Ascending aorta (tissue), 2 donors: ENCODE measurements around the gene ZBTB7C. TPM values are rescaled to one million over a fixed set of nuclear protein-coding genes. Genes with fewer than 3 reads are reported as not detected.

ENCODE experiments used
- DNase-seq, 2 donors: peaks; one replicate each; pipeline ENCODE4 v3.0.0-alpha.2; 2019; ENCODE audit warnings: low spot score in 2 of 2
- H3K27ac ChIP-seq, 2 donors: fragments of 200-600 bp; sonication (generic); one replicate each; pipeline ENCODE4 v1.5.1; 2016 to 2017; ENCODE audit warnings: mild to moderate bottlenecking in 1 of 2
- H3K27me3 ChIP-seq: fragments of 200-600 bp; sonication (generic); one replicate; pipeline ENCODE4 v1.5.1; 2017
- H3K36me3 ChIP-seq, 2 donors: fragments of 200-600 bp; sonication (generic); one replicate each; pipeline ENCODE4 v1.5.1; 2016
- H3K4me1 ChIP-seq, 2 donors: fragments of 200-600 bp; sonication (generic); one replicate each; pipeline ENCODE4 v1.5.1; 2016 to 2017; ENCODE audit warnings: mild to moderate bottlenecking in 1 of 2
- H3K4me3 ChIP-seq, 2 donors: fragments of 200-600 bp; sonication (generic); one replicate each; pipeline ENCODE4 v1.5.1; 2016 to 2017; ENCODE audit warnings: mild to moderate bottlenecking in 1 of 2
- H3K9me3 ChIP-seq, 2 donors: fragments of 200-600 bp; sonication (generic); one replicate each; pipeline ENCODE4 v1.5.1; 2016
- CTCF ChIP-seq, 3 experiments: fragments of 200-600 bp in 2 of 3; fragments of 450-650 bp in 1 of 3; sonication (generic) in 2 of 3; IDR thresholded peaks; one replicate each; pipeline ENCODE4 v1.5.1; 2016 to 2019; ENCODE audit warnings: antibody characterized with exemption in 3 of 3, mild to moderate bottlenecking in 1 of 3, moderate library complexity in 1 of 3
- intact Hi-C: fragments of 100-400 bp; cut with DNase I; formaldehyde crosslinking; loops from one replicate; pipeline ENCODE4 v1.15.1; 2023
- total RNA-seq: library from RNA; depleted of rRNA; stranded (reverse); fragments of >200 nt; gene quantifications from one replicate; pipeline ENCODE4 v1.1.0, GENCODE V29; 2016

The ZBTB7C gene
- total RNA-seq, 1 donor from 2014 or later: 8.1 TPM

DNA sequence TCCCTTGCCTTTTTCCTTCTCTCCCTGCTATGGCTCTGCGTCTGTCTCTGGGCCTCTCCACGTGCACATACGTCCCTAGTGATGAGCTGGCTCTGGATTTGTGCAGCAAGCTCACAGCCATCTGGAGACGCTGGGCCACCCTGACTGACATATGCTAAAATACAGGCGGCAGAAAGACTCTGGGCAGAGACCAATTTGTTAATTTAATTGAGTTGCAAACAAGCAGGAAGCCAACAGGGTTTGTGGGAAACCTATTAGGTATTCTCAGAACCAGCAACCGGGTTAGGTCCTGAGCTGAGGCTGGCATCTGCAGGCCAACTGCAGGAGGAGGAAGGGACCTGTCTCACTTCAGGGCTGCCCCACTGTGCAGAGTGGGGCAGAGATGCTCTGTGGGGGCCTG, 425.2 kb downstream of the ZBTB7C start:
- DNase-seq: no peak
- Histone ChIP-seq H3K4me3 (no peak overlapping the region), H3K9me3 (no peaks in the 10 kb centered on the region), H3K27ac (no peak overlapping the region), H3K27me3 (no peaks in the 10 kb centered on the region), H3K36me3 (no peaks in the 10 kb centered on the region), H3K4me1 (no peaks in the 10 kb centered on the region)
- no peak for TF ChIP-seq CTCF (IDR thresholded peaks at IDR 0.05)
- intact Hi-C loops: no loop called here

GRCh38 chr18:47983055-47983454, 426.1 kb downstream of the ZBTB7C start:
- no peak for TF ChIP-seq CTCF (IDR thresholded peaks at IDR 0.05)
- Histone ChIP-seq H3K27ac (no peak overlapping the region), H3K9me3 (no peaks in the 10 kb centered on the region), H3K4me3 (no peak overlapping the region), H3K27me3 (no peaks in the 10 kb centered on the region), H3K36me3 (no peaks in the 10 kb centered on the region), H3K4me1 (no peaks in the 10 kb centered on the region)
- intact Hi-C loops: no loop called here
- no peak for DNase-seq

GRCh38 chr18:47981830-47982229, 427.4 kb downstream of the ZBTB7C start:
- Histone ChIP-seq H3K27me3 (no peaks in the 10 kb centered on the region), H3K4me3 (no peak overlapping the region), H3K9me3 (no peaks in the 10 kb centered on the region), H3K36me3 (no peaks in the 10 kb centered on the region), H3K4me1 (no peaks in the 10 kb centered on the region), H3K27ac (no peak overlapping the region)
- intact Hi-C loops: no loop called here
- no peak for DNase-seq
- TF ChIP-seq CTCF (IDR thresholded peaks at IDR 0.05): no peak

GRCh38 chr18:47981320-47981719, 427.9 kb downstream of the ZBTB7C start:
- Histone ChIP-seq H3K9me3 (no peaks in the 10 kb centered on the region), H3K36me3 (no peaks in the 10 kb centered on the region), H3K27me3 (no peaks in the 10 kb centered on the region), H3K27ac (no peak overlapping the region), H3K4me3 (no peak overlapping the region), H3K4me1 (no peaks in the 10 kb centered on the region)
- TF ChIP-seq CTCF (IDR thresholded peaks at IDR 0.05): no peak
- DNase-seq: no peak
- intact Hi-C loops: no loop called here

DNA sequence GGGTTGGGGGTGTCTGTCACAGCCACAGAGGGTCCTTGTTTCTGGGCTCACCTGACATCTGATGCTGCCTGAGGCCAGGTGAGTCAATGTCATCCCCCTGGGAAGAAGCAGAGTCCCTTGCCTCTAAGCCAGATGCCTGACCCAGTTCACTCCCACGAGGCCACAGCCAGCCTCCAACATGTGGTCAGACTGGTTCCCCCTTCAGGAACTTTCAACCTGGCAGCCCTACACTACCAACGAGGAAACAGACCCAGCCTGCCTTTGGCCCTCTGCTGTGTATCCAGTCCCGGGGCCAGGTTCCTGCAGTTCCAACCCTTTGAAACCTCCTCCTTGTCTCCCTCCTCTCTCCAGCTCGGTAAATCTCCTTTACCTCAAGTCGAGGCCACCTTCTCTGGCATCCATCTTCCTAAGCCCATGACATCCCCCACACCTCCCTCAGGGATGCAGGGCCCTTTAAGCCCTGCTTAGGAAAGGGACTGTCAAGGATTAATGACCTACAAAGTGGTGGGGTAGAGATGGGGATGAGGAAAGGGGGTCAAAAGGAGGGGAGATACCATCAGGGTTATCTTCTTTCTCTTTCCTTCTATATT, 429.5 kb downstream of the ZBTB7C start:
- H3K4me1 ChIP-seq: no peaks in the 10 kb centered on the region
- H3K27me3 ChIP-seq: no peaks in the 10 kb centered on the region
- no peak for DNase-seq
- H3K36me3 ChIP-seq: no peaks in the 10 kb centered on the region
- no peaks in the 10 kb centered on the region for H3K9me3 ChIP-seq
- no peak for TF ChIP-seq CTCF (IDR thresholded peaks at IDR 0.05)
- H3K4me3 ChIP-seq: no peak overlapping the region
- intact Hi-C loops: no loop called here
- no peak overlapping the region for H3K27ac ChIP-seq

DNA sequence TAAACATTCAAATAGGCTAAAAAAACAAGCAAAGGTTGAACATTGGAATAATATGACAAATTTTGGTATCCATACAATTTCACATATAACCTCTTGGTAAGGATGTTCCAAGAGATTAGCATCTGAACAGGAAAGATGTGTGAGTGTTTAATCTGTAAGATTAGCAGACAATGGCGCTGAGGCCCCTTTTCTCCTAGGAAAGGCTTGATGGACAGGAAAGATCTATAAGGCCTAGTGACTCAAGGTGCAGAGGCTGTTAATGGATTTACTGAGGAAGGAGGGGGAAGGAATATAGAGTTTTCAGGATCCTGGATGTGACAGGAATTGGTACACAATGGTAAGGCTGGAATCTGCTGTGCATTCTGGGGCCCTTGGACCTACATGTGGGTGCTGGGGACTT, 430.6 kb downstream of the ZBTB7C start:
- H3K27ac ChIP-seq: no peak overlapping the region
- DNase-seq: no peak
- no peak overlapping the region for H3K4me3 ChIP-seq
- no peaks in the 10 kb centered on the region for H3K4me1 ChIP-seq
- intact Hi-C loops: no loop called here
- no peaks in the 10 kb centered on the region for H3K36me3 ChIP-seq
- TF ChIP-seq CTCF (IDR thresholded peaks at IDR 0.05): no peak
- no peaks in the 10 kb centered on the region for H3K9me3 ChIP-seq
- H3K27me3 ChIP-seq: no peaks in the 10 kb centered on the region
